ENCODE measurements around the gene TNFRSF6B. TPM values are rescaled to one million over a fixed set of nuclear protein-coding genes. Genes with fewer than 3 reads are reported as not detected.
"Not testable (repeated sequence)": the region's sequence is repeated elsewhere in the genome, so short reads cannot be mapped to it uniquely, and the experiment has no call there.

The TNFRSF6B gene
- total RNA-seq, 2 experiments from 2014 or later, result 1.0 to 6.6 TPM

DNA sequence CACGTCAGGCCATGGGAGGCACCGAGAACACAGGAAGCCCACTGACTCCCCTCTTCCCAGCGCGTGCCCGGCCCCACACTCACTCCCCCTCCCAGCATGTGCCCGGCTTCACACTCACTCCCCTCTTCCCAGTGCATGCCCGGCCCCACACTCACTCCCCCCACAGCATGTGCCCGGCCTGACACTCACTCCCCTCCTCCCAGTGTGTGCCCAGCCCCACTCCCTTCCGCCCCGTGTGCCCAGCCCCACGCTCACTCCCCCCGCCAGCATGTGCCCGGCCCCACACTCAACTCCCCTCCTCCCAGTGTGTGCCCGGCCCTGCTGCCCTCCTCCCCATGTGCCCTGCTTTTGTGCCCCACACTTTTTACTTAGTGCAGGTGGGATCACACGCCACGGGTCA lies 28.6 kb upstream of the TNFRSF6B start:
- ChIA-PET CTCF (ENCODE audit: unreplicated experiment) (no interaction called here), POLR2A (no interaction called here)
- no TSS peak for BruUV-seq (replicated peaks)
- H4K20me1 ChIP-seq (ENCODE audit: insufficient read depth, low read length), result no peaks in the 10 kb centered on the region
- H3K79me2 ChIP-seq (ENCODE audit: insufficient read depth, low read depth, low read length), result no peaks in the 10 kb centered on the region
- H3K9me3 ChIP-seq (ENCODE audit: low read length), result no peaks in the 10 kb centered on the region
- H2AFZ ChIP-seq (ENCODE audit: low read length), result no peak overlapping the region
- intact Hi-C loops (cut with micrococcal nuclease; ENCODE audit: unreplicated experiment), result no loop called here
- H3K4me3 ChIP-seq (ENCODE audit: low read depth, low read length, poor library complexity, severe bottlenecking), result no peak overlapping the region
- TF ChIP-seq, protein P1, sequence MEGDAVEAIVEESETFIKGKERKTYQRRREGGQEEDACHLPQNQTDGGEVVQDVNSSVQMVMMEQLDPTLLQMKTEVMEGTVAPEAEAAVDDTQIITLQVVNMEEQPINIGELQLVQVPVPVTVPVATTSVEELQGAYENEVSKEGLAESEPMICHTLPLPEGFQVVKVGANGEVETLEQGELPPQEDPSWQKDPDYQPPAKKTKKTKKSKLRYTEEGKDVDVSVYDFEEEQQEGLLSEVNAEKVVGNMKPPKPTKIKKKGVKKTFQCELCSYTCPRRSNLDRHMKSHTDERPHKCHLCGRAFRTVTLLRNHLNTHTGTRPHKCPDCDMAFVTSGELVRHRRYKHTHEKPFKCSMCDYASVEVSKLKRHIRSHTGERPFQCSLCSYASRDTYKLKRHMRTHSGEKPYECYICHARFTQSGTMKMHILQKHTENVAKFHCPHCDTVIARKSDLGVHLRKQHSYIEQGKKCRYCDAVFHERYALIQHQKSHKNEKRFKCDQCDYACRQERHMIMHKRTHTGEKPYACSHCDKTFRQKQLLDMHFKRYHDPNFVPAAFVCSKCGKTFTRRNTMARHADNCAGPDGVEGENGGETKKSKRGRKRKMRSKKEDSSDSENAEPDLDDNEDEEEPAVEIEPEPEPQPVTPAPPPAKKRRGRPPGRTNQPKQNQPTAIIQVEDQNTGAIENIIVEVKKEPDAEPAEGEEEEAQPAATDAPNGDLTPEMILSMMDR (conservative IDR thresholded peaks at IDR 0.05; ENCODE audit: low read length), result no peak
- no peak overlapping the region for H3K27ac ChIP-seq (ENCODE audit: low read depth, low read length, poor library complexity, severe bottlenecking)
- no peaks in the 10 kb centered on the region for H3K9me2 ChIP-seq (ENCODE audit: insufficient read depth, low read length)
- no peak overlapping the region for H3K4me2 ChIP-seq (ENCODE audit: low read length)
- H3K36me3 ChIP-seq (ENCODE audit: insufficient read depth, low read length), result peaks cover 57% of the 10 kb centered on the region
- no peak for DNase-seq (ENCODE audit: low spot score)
- H3K4me1 ChIP-seq (ENCODE audit: insufficient read depth, low read length, poor library complexity, severe bottlenecking), result no peaks in the 10 kb centered on the region

GRCh38 chr20:63668351-63668750 lies 28.1 kb upstream of the TNFRSF6B start:
- H3K36me3 ChIP-seq (ENCODE audit: insufficient read depth, low read length), result peaks cover 53% of the 10 kb centered on the region
- TF ChIP-seq EZH2phosphoT487 (IDR thresholded peaks at IDR 0.05; ENCODE audit: borderline replicate concordance, low read depth, low read length), result no peak
- TF ChIP-seq, protein P1 (conservative IDR thresholded peaks at IDR 0.05; ENCODE audit: low read length), result no peak
- H3K4me1 ChIP-seq (ENCODE audit: insufficient read depth, low read length, poor library complexity, severe bottlenecking), result no peaks in the 10 kb centered on the region
- BruUV-seq (replicated peaks), result no TSS peak
- ChIA-PET CTCF (ENCODE audit: unreplicated experiment) (no interaction called here), POLR2A (no interaction called here)
- H3K79me2 ChIP-seq (ENCODE audit: insufficient read depth, low read depth, low read length), result no peaks in the 10 kb centered on the region
- intact Hi-C loops (cut with micrococcal nuclease; ENCODE audit: unreplicated experiment), result no loop called here
- DNase-seq (ENCODE audit: low spot score), result no peak
- no peak overlapping the region for H2AFZ ChIP-seq (ENCODE audit: low read length)
- H3K27ac ChIP-seq (ENCODE audit: low read depth, low read length, poor library complexity, severe bottlenecking), result no peak overlapping the region
- no peak overlapping the region for H3K4me2 ChIP-seq (ENCODE audit: low read length)
- no peaks in the 10 kb centered on the region for H3K9me2 ChIP-seq (ENCODE audit: insufficient read depth, low read length)
- H4K20me1 ChIP-seq (ENCODE audit: insufficient read depth, low read length), result no peaks in the 10 kb centered on the region
- no peak overlapping the region for H3K4me3 ChIP-seq (ENCODE audit: low read depth, low read length, poor library complexity, severe bottlenecking)
- no peaks in the 10 kb centered on the region for H3K9me3 ChIP-seq (ENCODE audit: low read length)

DNA sequence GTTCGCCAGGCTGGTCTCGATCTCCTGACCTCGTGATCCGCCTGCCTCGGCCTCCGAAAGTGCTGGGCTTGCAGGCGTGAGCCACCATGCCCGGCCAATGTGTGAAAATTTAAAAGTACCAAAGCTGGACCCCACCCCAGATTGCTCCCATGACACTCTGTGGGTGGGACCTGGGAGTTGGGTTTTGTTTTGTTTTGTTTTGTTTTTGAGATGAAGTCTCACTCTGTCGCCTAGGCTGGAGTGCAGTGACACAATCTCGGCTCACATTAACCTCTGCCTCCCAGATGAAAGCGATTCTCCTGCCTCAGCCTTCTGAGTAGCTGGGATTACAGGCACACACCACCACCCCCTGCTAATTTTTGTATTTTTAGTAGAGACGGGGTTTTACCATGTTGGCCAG lies 24.8 kb upstream of the TNFRSF6B start:
- H2AFZ ChIP-seq (ENCODE audit: low read length); H3K79me2 ChIP-seq (ENCODE audit: insufficient read depth, low read depth, low read length); H4K20me1 ChIP-seq (ENCODE audit: insufficient read depth, low read length); H3K4me2 ChIP-seq (ENCODE audit: low read length); H3K9me3 ChIP-seq (ENCODE audit: low read length); H3K4me3 ChIP-seq (ENCODE audit: low read depth, low read length, poor library complexity, severe bottlenecking); H3K4me1 ChIP-seq (ENCODE audit: insufficient read depth, low read length, poor library complexity, severe bottlenecking); DNase-seq (ENCODE audit: low spot score); H3K27ac ChIP-seq (ENCODE audit: low read depth, low read length, poor library complexity, severe bottlenecking); CTCF ChIA-PET (ENCODE audit: unreplicated experiment); intact Hi-C loops (cut with micrococcal nuclease; ENCODE audit: unreplicated experiment); H3K9me2 ChIP-seq (ENCODE audit: insufficient read depth, low read length); BruUV-seq (replicated peaks); POLR2A ChIA-PET: not testable (repeated sequence)
- H3K36me3 ChIP-seq (ENCODE audit: insufficient read depth, low read length), result peaks cover 62% of the 10 kb centered on the region

Data from OCI-LY7 (cell line).